Embryonic facial prominence (tissue), 1 donor: ENCODE data around the gene NSUN6.

Source experiments
- DNase-seq: peaks from one replicate; pipeline ENCODE4 v3.0.0-alpha.2; 2016; ENCODE audit errors: extremely low spot score

NSUN6 gene

GRCh38 chr10:18504161-18504560 is 147.2 kb downstream of the NSUN6 start:
- DNase-seq = no peak

- DNase-seq = no peak
These were observed 149.8 kb downstream of the NSUN6 start for GRCh38 chr10:18501629-18502028.

GRCh38 chr10:18501198-18501597 is 150.2 kb downstream of the NSUN6 start:
- no peak for DNase-seq

- no peak for DNase-seq
These were observed 150.8 kb downstream of the NSUN6 start for GRCh38 chr10:18500576-18500975.

- no peak for DNase-seq
These were observed 152.4 kb downstream of the NSUN6 start for GRCh38 chr10:18498998-18499397.

- DNase-seq = no peak
These were observed 153.5 kb downstream of the NSUN6 start for GRCh38 chr10:18497806-18498369.
